Measurements from ENCODE around the gene ENTPD2.

Gene ENTPD2

GRCh38 chr9:137027369-137028262 lies 26.2 kb downstream of the ENTPD2 start, which contains the start of gene ABCA2:
Gene ABCA2 (minus strand): TSS chr9:137028237. CDS start chr9:137028140, 97 bp downstream.
- no peak for TF ChIP-seq CTCF (IDR thresholded peaks at IDR 0.05; ENCODE audit: low read depth, low read length, missing control alignments)
- H3K4me3 ChIP-seq (replicated peaks; ENCODE audit: low read depth, low read length): peak within 1 kb of the TSS; percentile 57
- no peak for DNase-seq (ENCODE audit: extremely low read depth, low read depth)

- H3K4me3 ChIP-seq (replicated peaks; ENCODE audit: low read depth, low read length): peak overlapping the region; percentile 57
- TF ChIP-seq CTCF (IDR thresholded peaks at IDR 0.05; ENCODE audit: low read depth, low read length, missing control alignments): no peak
- no peak for DNase-seq (ENCODE audit: extremely low read depth, low read depth)
These were observed 27.0 kb downstream of the ENTPD2 start for GRCh38 chr9:137026828-137027227.

GRCh38 chr9:137026384-137026783 lies 27.5 kb downstream of the ENTPD2 start:
- TF ChIP-seq CTCF (IDR thresholded peaks at IDR 0.05; ENCODE audit: low read depth, low read length, missing control alignments): no peak
- no peak overlapping the region; the same call in 1 of the 2 replicates for H3K4me3 ChIP-seq (replicated peaks; ENCODE audit: low read depth, low read length)
- DNase-seq (ENCODE audit: extremely low read depth, low read depth): no peak

- TF ChIP-seq CTCF (IDR thresholded peaks at IDR 0.05; ENCODE audit: low read depth, low read length, missing control alignments): no peak
- no peak overlapping the region for H3K4me3 ChIP-seq (replicated peaks; ENCODE audit: low read depth, low read length)
- no peak for DNase-seq (ENCODE audit: extremely low read depth, low read depth)
These were observed 28.3 kb downstream of the ENTPD2 start for GRCh38 chr9:137025517-137025966.

- no peak for TF ChIP-seq CTCF (IDR thresholded peaks at IDR 0.05; ENCODE audit: low read depth, low read length, missing control alignments)
- no peak overlapping the region for H3K4me3 ChIP-seq (replicated peaks; ENCODE audit: low read depth, low read length)
These were observed 30.3 kb downstream of the ENTPD2 start for GRCh38 chr9:137023583-137023991.

GRCh38 chr9:137023157-137023556 lies 30.7 kb downstream of the ENTPD2 start:
- H3K4me3 ChIP-seq (replicated peaks; ENCODE audit: low read depth, low read length): no peak overlapping the region
- no peak for TF ChIP-seq CTCF (IDR thresholded peaks at IDR 0.05; ENCODE audit: low read depth, low read length, missing control alignments)

More at GRCh38 chr9:137023583-137023991, 30.3 kb downstream of the ENTPD2 start:
- DNase-seq (ENCODE audit: extremely low read depth, low read depth): no peak

More at GRCh38 chr9:137023157-137023556, 30.7 kb downstream of the ENTPD2 start:
- DNase-seq (ENCODE audit: extremely low read depth, low read depth): no peak

All from HFF-Myc (cell line).